Memory B cell (primary cell): ENCODE measurements around the gene ITGA3.

Source experiments
- ATAC-seq: fragments of 150-1000 bp; cut with Tn5 transposase; 2 replicates; pipeline ENCODE4 v1.10.0; 2021; ENCODE audit warnings: low read depth, mild to moderate bottlenecking, moderate library complexity
- DNase-seq, 2 donors: peaks; one replicate each; pipeline ENCODE4 v3.0.0; 2022; ENCODE audit warnings: low spot score in 2 of 2
- H3K27ac Mint-ChIP-seq: one replicate; pipeline ENCODE4 v1.8.0; 2022; ENCODE audit warnings: mild to moderate bottlenecking, moderate library complexity, mixed read lengths
- H3K27me3 Mint-ChIP-seq: one replicate; pipeline ENCODE4 v1.8.0; 2022; ENCODE audit warnings: mixed read lengths
- H3K36me3 Mint-ChIP-seq: one replicate; pipeline ENCODE4 v1.8.0; 2022; ENCODE audit warnings: mild to moderate bottlenecking, mixed read lengths
- H3K4me1 Mint-ChIP-seq: one replicate; pipeline ENCODE4 v1.8.0; 2022; ENCODE audit warnings: mixed read lengths
- H3K4me3 Mint-ChIP-seq: one replicate; pipeline ENCODE4 v1.8.0; 2022; ENCODE audit warnings: mild to moderate bottlenecking, moderate library complexity, mixed read lengths
- H3K9me3 Mint-ChIP-seq: one replicate; pipeline ENCODE4 v1.8.0; 2022; ENCODE audit warnings: mixed read lengths

The ITGA3 gene

DNA sequence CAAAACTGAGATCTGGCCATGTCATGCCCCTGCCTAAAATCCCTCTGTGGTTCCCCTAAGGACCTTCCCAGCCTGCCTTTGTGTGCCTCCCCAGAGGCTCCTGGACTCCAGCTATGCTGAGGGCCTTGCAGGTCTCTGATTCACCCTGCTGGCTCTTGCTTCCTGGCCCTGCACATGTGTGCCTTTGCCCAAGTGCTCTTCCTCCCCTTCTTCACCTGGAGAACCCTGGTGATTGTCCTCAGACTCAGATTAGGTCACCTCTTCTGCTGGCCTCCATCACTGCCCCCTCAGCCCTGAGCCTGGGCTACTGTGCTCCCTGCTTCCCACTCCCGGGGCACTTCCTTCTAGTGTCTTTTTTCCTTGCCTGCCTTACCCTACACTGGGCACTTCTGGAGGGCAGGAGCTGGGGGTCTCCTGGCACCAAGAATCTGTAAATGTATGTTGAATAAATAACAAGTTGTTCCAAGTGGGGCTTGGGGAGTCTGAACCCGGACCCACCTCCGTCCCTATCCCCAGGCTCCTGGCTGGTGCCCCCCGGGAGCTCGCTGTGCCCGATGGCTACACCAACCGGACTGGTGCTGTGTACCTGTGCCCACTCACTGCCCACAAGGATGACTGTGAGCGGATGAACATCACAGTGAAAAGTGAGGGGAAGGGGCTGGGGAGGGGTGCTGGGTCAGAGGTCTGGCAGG is 7.8 kb downstream of the ITGA3 start:
- H3K4me3 Mint-ChIP-seq = no peak overlapping the region
- H3K27me3 Mint-ChIP-seq = peaks cover 2% of the 10 kb centered on the region
- ATAC-seq (no peak), DNase-seq (no peak)
- H3K9me3 Mint-ChIP-seq = no peaks in the 10 kb centered on the region
- peaks cover 4% of the 10 kb centered on the region for H3K36me3 Mint-ChIP-seq
- no peak overlapping the region for H3K27ac Mint-ChIP-seq
- peaks cover 6% of the 10 kb centered on the region for H3K4me1 Mint-ChIP-seq

DNA sequence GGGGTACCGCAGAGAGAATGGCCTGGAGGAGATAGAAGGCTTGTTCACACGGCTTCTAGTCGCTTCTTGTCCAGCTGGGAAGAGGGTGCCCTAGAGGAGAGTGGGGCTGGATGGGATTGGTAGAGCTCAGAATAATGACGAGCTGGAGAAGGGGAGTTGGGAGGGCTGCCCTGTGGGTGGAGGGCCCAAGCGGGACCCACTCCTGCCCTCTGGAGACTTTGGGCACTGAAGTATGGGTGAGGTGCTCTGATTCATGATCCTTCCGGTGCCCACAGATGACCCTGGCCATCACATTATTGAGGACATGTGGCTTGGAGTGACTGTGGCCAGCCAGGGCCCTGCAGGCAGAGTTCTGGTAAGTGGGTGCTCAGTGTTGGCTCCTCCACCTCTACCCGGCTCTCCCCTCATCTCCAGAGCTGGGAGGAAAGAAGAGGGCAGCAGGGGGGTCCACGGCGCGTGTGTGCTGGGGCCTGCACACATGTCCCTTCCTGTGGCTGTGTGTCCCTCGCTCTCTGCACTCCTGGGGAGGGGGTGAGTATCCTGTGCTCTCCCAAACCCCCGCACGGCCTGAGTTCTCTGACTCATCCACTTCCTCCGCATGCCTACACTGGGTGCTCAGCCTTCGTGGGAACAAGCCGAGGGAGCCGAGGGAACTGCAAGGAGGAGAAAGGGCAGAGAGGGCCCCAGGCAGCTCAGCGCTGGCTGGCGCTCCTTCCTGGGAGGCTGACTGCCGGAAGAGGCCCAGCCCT is 8.5 kb downstream of the ITGA3 start:
- Mint-ChIP-seq H3K4me1 (peaks cover 4% of the 10 kb centered on the region), H3K36me3 (peaks cover 4% of the 10 kb centered on the region), H3K9me3 (no peaks in the 10 kb centered on the region), H3K4me3 (no peak overlapping the region), H3K27ac (no peak overlapping the region), H3K27me3 (peaks cover 2% of the 10 kb centered on the region)
- ATAC-seq = no peak
- DNase-seq = no peak

DNA sequence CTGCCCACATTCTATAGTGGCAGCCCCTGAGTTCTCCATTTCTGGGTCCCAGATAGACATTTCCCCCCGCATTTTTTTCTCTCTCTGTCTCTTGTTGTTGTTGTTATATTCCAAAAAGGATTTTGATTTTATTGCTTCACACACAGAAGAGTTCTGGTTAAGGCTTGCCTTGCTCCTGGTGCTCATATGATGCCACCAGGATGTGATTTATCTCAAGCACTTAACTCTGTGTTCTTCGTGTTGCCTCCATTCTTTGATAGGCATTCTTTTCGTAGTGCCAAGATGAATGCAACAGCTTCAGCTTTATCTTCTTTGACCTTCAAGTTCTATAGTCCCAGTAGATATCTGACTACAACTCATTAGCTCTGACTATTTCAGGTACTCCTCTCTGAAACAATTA is 9.1 kb downstream of the ITGA3 start:
- Mint-ChIP-seq H3K27me3 (no peaks in the 10 kb centered on the region), H3K4me3 (no peak overlapping the region), H3K36me3 (peaks cover 8% of the 10 kb centered on the region), H3K27ac (no peak overlapping the region), H3K4me1 (no peaks in the 10 kb centered on the region), H3K9me3 (no peaks in the 10 kb centered on the region)
- DNase-seq (no peak), ATAC-seq (no peak)

DNA sequence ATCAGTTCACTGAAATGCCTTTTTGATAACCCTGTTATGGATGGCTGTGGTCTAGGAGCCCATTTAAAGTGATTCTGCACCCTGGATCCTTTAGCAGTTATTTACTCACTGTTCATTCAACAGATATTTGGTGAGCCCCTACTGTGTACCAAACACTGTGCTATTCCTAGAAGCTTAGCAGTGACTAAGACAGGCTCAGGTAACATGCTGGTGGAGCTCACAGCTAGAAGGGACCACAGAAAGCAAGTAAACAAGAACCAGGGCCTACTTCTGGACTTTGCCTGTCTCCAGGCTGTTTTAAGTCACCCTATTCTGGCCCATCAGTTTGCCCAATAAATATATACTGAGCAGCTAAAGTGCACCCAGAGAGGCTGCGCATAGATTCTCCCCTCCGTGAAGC is 11.1 kb downstream of the ITGA3 start:
- Mint-ChIP-seq H3K27me3 (no peaks in the 10 kb centered on the region), H3K4me1 (peaks cover 1% of the 10 kb centered on the region), H3K36me3 (peaks cover 19% of the 10 kb centered on the region), H3K27ac (no peak overlapping the region), H3K9me3 (no peaks in the 10 kb centered on the region), H3K4me3 (no peak overlapping the region)
- DNase-seq (no peak), ATAC-seq (no peak)

DNA sequence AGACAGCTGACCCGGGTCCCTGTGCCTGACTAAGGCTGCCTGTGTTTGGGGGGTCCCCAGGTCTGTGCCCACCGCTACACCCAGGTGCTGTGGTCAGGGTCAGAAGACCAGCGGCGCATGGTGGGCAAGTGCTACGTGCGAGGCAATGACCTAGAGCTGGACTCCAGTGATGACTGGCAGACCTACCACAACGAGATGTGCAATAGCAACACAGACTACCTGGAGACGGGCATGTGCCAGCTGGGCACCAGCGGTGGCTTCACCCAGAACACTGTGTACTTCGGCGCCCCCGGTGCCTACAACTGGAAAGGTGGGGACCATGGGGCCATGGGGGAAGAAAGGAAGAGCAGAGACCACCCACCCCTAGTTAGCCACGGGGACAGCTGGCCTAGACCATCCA is 12.1 kb downstream of the ITGA3 start:
- Mint-ChIP-seq H3K27ac (no peak overlapping the region), H3K9me3 (no peaks in the 10 kb centered on the region), H3K27me3 (no peaks in the 10 kb centered on the region), H3K36me3 (peaks cover 21% of the 10 kb centered on the region), H3K4me3 (no peak overlapping the region), H3K4me1 (peaks cover 4% of the 10 kb centered on the region)
- DNase-seq = no peak
- ATAC-seq = no peak

DNA sequence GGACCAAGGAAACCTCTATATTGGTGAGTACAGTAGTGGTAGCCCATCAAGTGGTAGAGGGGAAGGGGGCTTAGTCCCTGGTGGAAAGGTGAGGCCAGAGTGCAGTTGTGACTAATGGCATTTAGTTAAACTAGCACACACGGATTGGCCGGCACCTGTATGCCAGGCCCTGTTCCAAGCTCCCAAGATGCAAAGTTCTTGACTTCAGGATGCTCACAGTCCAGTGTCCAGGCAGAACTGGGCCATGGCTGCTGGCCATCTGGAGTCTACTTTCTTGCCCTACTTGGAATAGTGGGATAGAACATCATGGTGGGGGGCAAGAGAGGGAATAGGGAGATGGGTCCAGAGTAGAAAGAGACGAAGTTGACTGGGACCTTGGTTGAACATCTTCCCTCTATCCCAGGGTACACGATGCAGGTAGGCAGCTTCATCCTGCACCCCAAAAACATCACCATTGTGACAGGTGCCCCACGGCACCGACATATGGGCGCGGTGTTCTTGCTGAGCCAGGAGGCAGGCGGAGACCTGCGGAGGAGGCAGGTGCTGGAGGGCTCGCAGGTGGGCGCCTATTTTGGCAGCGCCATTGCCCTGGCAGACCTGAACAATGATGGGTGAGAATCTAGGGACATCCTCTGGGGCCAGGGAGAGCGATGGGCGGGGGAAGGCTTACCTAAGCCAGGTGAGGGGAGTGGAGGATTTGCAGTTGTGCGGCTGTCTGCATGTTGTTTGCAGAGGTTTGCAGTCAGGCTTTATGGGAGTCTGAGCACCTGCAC is 15.2 kb downstream of the ITGA3 start:
- H3K27ac Mint-ChIP-seq = no peak overlapping the region
- ATAC-seq = no peak
- peaks cover 4% of the 10 kb centered on the region for H3K4me1 Mint-ChIP-seq
- no peak overlapping the region for H3K4me3 Mint-ChIP-seq
- DNase-seq = no peak
- no peaks in the 10 kb centered on the region for H3K9me3 Mint-ChIP-seq
- peaks cover 19% of the 10 kb centered on the region for H3K36me3 Mint-ChIP-seq
- no peaks in the 10 kb centered on the region for H3K27me3 Mint-ChIP-seq

DNA sequence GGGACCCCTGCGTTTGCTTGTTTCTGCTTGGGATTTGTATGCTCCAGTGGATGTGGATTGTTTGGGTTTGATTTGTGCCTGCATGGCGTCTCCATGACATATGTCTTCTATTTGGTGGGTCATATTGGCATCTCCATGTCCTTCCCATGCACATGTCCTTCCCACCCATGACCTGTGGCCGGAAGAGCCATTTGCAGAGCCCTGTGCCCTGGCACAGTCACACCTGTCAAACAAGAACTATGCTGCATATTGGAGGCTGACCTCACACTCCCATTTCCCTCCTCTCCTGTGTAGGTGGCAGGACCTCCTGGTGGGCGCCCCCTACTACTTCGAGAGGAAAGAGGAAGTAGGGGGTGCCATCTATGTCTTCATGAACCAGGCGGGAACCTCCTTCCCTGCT is 15.8 kb downstream of the ITGA3 start:
- no peak overlapping the region for H3K27ac Mint-ChIP-seq

DNA sequence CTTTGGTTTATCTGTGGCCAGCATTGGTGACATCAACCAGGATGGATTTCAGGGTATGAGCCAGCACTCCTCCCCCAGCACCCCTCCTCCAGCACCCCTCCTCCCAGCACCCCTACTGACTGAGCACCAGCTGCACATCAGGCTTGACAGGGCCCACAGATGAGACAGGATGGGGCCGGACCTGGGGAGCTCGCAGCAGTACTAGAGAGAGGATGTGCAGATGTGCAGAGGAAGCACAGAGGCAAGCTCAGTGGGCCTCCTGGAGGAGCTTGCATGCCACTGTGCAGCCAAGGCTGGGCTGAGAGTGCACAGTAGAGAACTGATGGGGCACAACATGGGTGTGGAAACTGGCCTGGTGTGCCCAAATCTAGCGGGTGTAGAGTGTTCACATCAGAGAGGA is 16.2 kb downstream of the ITGA3 start:
- H3K4me1 Mint-ChIP-seq = peaks cover 4% of the 10 kb centered on the region
- no peaks in the 10 kb centered on the region for H3K27me3 Mint-ChIP-seq
- no peak overlapping the region for H3K27ac Mint-ChIP-seq
- H3K9me3 Mint-ChIP-seq = no peaks in the 10 kb centered on the region
- H3K4me3 Mint-ChIP-seq = no peak overlapping the region
- no peak for ATAC-seq
- peaks cover 19% of the 10 kb centered on the region for H3K36me3 Mint-ChIP-seq
- DNase-seq = no peak

More for the DNA sequence above, 15.8 kb downstream of the ITGA3 start:
- Mint-ChIP-seq H3K9me3 (no peaks in the 10 kb centered on the region), H3K4me3 (no peak overlapping the region), H3K27me3 (no peaks in the 10 kb centered on the region), H3K4me1 (peaks cover 4% of the 10 kb centered on the region), H3K36me3 (peaks cover 19% of the 10 kb centered on the region)
- no peak for DNase-seq
- ATAC-seq = no peak

DNA sequence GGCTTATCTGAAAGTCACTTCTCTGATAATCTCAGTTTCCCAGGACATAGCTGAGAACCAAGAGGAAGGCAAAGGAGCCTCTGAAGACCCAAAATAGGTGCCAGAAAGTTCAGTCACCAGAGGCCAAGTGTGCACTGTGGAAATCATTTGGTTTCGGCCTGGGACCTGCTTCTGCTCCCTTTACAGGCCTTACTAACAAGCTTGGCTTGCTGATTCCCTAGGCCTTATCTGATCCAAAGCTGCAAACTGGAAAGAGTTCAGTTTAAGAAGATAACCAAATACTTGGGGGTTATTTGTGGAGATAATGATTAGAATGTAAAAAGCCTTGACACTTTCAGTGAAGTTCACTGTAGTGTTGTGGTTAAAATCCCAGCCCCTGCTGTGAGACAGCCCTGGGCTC is 17.0 kb downstream of the ITGA3 start:
- no peaks in the 10 kb centered on the region for H3K27me3 Mint-ChIP-seq
- no peak overlapping the region for H3K27ac Mint-ChIP-seq
- ATAC-seq = no peak
- DNase-seq = no peak
- peaks cover 19% of the 10 kb centered on the region for H3K36me3 Mint-ChIP-seq
- H3K4me1 Mint-ChIP-seq = peaks cover 4% of the 10 kb centered on the region
- H3K9me3 Mint-ChIP-seq = no peaks in the 10 kb centered on the region
- no peak overlapping the region for H3K4me3 Mint-ChIP-seq

DNA sequence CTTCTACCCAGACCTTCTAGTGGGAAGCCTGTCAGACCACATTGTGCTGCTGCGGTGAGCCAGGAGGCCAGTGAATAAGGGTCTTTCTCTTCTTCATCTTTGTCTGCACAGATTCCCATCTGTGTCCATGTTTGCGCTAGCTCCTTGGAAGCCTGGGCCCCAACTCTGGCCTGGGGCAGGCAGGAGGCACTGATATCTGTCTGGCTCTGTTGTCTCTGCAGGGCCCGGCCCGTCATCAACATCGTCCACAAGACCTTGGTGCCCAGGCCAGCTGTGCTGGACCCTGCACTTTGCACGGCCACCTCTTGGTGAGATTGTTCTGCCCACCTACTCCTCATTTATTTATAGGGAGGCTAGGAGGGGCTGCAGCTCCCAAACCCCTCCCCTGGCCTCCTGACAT is 18.3 kb downstream of the ITGA3 start:
- DNase-seq (no peak), ATAC-seq (no peak)
- Mint-ChIP-seq H3K4me3 (no peak overlapping the region), H3K4me1 (peaks cover 4% of the 10 kb centered on the region), H3K9me3 (no peaks in the 10 kb centered on the region), H3K27me3 (no peaks in the 10 kb centered on the region), H3K36me3 (peaks cover 22% of the 10 kb centered on the region), H3K27ac (no peak overlapping the region)

DNA sequence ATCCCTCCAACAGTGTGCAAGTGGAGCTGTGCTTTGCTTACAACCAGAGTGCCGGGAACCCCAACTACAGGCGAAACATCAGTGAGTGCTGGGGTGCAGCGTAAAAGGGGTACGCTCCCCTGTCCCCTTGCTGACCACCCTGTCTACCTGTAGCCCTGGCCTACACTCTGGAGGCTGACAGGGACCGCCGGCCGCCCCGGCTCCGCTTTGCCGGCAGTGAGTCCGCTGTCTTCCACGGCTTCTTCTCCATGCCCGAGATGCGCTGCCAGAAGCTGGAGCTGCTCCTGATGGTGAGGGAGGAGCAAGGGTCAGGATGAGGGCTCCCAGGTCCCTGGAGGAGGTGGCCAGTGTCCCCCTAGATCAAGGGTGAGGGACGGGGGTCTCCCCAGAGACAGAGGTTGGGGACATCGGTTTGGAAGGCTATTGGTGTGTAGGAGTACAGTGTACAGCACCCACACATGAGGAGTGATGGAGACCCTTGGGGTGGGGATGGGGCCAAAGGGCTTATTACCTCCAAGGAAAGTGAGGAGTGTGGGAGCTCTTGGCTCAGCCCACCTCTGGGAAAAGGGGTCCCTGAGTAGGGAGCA is 19.6 kb downstream of the ITGA3 start:
- Mint-ChIP-seq H3K27ac (no peak overlapping the region), H3K4me1 (peaks cover 16% of the 10 kb centered on the region), H3K4me3 (no peak overlapping the region), H3K27me3 (no peaks in the 10 kb centered on the region), H3K9me3 (no peaks in the 10 kb centered on the region), H3K36me3 (peaks cover 18% of the 10 kb centered on the region)
- DNase-seq (no peak), ATAC-seq (no peak)

DNA sequence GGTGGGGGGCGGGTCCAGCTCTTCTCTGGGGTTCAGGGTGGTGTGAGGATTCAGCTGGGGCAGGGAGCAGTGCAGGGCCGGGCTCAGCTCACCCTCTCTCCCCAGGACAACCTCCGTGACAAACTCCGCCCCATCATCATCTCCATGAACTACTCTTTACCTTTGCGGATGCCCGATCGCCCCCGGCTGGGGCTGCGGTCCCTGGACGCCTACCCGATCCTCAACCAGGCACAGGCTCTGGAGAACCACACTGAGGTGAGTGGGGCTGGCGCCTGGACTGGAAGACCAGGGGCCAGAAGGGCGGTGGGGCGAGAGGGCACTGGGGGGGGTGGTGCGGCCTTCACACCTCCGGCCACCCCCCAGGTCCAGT is 20.3 kb downstream of the ITGA3 start:
- ATAC-seq = no peak
- no peak for DNase-seq
- no peaks in the 10 kb centered on the region for H3K27me3 Mint-ChIP-seq
- H3K9me3 Mint-ChIP-seq = no peaks in the 10 kb centered on the region
- peaks cover 15% of the 10 kb centered on the region for H3K36me3 Mint-ChIP-seq
- no peak overlapping the region for H3K4me3 Mint-ChIP-seq
- H3K27ac Mint-ChIP-seq = no peak overlapping the region
- H3K4me1 Mint-ChIP-seq = peaks cover 23% of the 10 kb centered on the region

DNA sequence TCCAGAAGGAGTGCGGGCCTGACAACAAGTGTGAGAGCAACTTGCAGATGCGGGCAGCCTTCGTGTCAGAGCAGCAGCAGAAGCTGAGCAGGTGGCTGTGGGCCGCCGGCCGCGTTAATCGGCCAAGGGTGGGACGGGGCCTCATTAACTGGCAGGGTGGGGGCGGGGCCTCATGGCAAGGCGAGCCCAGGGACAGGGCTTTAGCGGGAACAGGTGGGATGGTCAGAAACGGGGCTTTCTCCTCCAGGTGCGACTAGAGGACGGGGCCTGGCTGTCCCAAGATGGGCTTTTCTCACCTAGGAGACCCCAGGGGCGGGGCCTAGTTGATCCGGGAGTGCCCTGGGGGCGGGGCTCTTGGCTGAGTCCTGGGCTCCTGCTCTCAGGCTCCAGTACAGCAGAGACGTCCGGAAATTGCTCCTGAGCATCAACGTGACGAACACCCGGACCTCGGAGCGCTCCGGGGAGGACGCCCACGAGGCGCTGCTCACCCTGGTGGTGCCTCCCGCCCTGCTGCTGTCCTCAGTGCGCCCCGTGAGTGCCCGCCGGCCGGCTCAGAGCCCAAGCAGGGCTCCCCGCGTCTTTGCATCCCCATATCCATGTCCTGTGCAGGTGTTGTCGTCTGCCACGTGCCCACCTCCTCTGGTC is 20.8 kb downstream of the ITGA3 start:
- no peak overlapping the region for H3K4me3 Mint-ChIP-seq
- H3K4me1 Mint-ChIP-seq = peaks cover 28% of the 10 kb centered on the region
- H3K27me3 Mint-ChIP-seq = no peaks in the 10 kb centered on the region
- DNase-seq (no peak), ATAC-seq (no peak)
- no peak overlapping the region for H3K27ac Mint-ChIP-seq
- H3K36me3 Mint-ChIP-seq = peaks cover 10% of the 10 kb centered on the region
- no peaks in the 10 kb centered on the region for H3K9me3 Mint-ChIP-seq

DNA sequence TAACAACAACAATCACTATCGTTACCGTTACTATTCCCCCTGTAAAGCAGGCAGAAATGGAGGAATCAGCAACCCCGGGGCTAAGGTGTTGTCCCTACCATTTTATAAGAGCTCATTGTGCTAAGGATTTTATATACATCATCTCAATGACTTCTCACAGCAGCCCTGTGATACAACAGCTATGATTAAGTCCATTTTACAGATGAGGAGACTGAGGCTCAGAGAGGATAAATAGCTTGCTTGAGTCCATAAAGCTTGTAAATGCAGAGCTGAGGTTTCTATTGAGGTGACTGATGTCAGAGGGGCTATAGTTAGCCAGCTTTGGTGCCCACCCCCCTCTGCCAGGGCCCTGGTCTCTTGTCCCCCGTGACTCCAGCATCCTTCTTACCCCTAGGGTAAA is 22.5 kb downstream of the ITGA3 start:
- no peak overlapping the region for H3K4me3 Mint-ChIP-seq

More for the DNA sequence above, 22.5 kb downstream of the ITGA3 start:
- peaks cover 5% of the 10 kb centered on the region for H3K36me3 Mint-ChIP-seq
- H3K4me1 Mint-ChIP-seq = peaks cover 24% of the 10 kb centered on the region
- no peak for ATAC-seq
- no peaks in the 10 kb centered on the region for H3K27me3 Mint-ChIP-seq
- no peaks in the 10 kb centered on the region for H3K9me3 Mint-ChIP-seq
- no peak overlapping the region for H3K27ac Mint-ChIP-seq
- no peak for DNase-seq
